Activated T-cell treated with anti-CD3 and anti-CD28 coated beads for 1 hour (primary cell): ENCODE measurements around the gene SLC35D1.

Experiments
- DNase-seq: peaks from one replicate; pipeline ENCODE4 v3.0.0-alpha.2; 2020; ENCODE audit warnings: low read depth

SLC35D1 gene

DNA sequence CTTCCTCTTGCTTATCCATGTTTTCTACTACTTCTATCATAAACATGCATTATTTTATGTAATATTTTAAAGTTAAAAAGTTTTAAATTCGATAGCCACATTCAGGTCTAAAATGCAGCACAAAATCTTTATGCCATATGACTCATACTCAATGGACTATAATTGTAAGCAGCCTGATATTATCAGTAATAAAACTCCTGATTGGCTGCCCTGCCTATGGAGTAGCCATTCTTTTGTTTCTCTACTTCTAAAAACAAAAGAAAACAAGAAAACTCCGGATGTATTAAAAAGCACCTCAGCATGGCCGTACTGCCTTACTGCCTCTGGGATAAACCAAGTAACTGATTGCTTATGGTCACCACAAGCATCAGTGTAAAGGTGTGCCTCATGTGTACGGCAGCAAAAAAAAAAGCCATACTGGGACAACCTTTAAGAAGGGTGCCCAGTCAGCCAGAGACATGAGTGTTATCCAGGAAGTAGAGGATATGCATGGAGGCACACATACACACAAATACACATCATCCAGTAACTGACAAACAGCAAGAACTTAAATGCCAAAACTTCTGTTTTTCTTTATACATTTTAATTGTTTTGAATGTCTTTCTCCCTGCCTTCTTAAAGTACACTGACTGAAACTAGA, 9.2 kb downstream of the SLC35D1 start:
- no peak for DNase-seq

DNA sequence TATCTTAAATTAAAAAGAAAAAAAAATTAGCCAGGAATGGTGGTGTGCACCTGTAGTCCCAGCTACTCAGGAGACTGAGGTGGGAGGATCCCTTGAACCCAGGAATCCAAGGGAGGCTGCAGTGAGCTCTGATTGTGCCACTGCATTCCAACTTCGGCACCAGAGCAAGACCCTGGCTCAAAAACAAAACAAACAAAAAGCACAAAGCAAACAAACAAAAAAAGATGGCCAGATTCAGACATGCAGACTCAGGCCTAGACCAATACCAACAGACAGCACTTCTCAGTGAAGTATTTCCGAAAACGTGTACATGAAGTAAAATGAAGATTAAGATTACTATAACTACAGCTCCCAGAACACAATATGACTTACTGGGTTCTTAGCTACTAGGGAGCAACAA, 10.6 kb downstream of the SLC35D1 start:
- DNase-seq: no peak

DNA sequence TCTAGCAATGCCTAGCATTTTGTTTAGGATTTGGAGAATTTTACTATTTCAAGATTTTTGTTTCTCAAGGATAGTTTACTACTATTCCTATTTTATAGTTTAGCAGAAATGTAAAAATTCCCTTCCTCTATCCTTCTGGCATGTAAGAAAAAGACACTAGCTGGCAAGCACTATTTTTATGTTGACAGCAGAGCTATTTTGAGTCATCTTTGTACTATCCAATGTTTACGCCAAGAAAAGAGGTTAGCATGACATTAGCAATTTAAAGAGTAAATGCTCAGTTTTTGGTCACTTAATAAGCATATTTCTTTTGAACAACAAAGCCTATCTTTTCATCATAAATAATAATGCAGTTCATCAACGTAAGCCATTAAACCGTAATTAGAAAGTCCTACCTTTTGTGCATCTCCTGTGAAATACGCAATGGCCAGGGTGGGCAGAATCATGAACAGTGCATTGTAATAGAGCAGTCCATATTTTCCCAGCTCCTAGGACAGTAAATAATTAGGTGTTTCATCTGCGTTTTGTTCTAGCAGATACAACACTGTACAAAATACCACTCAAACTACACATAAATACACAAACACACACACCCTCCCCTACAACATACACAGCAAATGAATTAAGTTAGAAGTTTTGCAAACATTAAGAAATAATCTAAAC, 12.0 kb downstream of the SLC35D1 start:
- no peak for DNase-seq

DNA sequence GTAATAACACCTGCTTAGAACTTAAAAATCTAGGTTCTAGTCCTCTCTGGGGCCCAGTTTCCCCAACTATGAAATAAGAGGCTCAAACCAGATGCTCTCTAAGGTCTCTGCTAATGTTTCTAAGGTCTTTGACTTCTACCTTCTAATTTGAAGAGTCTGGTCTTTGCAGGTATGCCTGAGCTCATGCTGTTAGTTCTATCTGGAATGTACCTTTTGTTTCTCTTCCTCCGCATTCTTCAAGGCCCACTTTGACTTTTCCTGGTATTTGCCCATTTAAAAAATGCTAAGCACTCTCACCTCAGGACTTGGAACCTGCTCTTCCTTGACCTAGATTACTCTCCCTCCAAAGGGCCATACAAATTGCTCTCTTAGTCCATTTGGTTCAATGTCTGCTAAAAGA, 13.5 kb downstream of the SLC35D1 start:
- no peak for DNase-seq

DNA sequence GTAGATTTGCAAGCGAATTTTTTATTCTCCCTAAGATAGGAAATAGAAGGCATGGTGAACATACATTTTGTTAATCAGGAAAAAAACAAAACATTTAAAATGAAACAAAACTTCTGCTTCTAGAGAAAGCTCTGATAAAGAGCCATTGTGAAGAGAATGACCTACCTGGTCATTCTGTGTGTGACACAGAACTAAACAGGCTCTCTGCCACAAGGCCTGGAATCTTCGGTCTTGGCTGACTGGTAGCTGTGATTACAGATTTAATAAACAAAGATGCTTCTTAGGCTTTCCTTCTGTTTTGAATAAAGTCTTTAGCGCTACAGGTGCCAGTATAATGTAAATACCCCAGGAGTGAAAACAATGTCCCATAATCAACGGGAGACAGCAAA, 22.1 kb downstream of the SLC35D1 start:
- no peak for DNase-seq

DNA sequence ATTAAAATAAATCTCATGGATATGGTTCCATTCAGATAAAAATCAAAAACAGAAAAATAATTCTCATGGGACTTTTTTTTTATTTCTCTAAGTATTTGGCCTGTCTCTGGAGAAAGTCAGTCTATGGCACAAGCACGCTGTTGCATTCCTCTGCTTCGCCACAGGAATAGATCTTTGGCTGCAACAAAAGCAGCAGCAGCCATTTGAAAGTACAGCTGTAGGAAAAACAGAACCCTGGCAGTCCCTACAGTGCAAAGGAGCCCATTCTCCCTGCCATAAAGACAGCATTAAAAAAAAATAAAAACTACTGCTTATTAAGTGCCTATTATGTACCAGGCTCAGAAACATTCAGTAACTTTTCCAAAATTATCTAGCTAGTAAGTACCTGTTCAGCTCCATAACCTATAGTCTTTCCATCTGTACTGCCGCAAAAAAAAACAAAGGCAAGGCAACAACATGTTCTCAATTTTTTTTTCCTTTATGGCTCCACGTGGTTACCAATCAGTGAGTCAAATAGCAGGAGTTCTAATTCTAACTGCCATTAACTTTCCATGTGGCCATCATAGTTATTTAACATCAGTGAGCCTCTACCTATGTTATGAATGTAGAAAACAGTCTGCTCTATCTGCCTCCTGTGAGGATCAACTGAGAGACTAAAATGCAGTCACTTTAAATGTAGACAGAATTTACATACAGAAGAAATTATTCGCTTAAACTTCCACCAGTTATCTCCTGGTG, 22.7 kb downstream of the SLC35D1 start:
- DNase-seq: no peak

DNA sequence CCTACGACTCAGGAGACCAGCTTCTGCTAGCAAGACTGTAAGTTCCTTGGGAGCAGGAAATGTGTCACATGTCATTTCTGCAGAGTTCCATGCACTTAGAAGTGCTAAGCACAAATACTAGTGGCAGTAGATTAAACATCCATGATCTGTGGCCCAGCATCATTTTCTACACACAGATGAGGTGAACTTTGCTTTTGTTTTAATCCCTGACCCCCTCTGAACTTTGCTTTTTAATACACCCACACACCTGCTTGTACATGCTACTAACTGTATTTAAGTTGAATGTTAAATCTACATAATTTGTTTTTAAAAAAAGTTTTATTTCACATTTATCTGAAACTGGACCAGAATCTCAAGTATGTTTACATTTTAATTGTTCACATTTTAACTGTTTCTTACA, 24.5 kb downstream of the SLC35D1 start:
- DNase-seq: no peak

DNA sequence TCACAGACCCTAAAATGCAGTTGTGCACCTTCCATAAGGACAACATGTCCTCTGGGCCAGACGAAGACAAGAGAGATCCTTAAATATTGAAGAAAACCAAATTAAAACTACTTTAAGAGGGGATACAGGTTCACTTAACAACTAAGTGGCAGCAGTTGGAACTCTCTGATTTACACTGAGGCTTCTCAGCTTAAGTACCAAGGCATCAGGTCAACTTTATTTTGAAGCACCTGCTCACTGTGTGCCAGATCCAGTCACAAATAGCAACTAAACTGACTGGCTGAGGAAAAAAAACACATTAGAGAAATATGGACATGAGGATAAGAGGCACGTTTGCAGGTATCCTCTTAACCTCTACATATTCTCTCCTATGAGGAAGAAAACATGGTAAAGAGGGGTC, 33.2 kb downstream of the SLC35D1 start:
- no peak for DNase-seq

DNA sequence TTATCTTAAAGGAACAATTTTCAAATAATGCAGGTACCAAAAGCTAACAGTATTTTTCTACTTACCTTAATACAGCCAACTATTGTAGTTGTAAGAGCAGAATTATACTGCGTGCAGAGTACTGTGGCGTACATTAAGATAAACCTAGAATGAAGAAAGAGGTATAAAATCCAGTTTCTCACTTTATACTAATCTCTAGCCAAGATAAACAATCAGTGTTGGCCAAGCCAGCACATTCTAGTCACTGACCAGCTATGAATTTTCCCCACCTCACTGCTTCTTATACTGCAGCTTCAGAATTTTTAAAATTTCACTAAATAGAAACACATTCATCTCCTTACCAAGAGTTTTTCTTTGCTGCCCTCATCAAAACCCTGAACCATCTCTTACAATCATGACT, 33.6 kb downstream of the SLC35D1 start:
- no peak for DNase-seq

DNA sequence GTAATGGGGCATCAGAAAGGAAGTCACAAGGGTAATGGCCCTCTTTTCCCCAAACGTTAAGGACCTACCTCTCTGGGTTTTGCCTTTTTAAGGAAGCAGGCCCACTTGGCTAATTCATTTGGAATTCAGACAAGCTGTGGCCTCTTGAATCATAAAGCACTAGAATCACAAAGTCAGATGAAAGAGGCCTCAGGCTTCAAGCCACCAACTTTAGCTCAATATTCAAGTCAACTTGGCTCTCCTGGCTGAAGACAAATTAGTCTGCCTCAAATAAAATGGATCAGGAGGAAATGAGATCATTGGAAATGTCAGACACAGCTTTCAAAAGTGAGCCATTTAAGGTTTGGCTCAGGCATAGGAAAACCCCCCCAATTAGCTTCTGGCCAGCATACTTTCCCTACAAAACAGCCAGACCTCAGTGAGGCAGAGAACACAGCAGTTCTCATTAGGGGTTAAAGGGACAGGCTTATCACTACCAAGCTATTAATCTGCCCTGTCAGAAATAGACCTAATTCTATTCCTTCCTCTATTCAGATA, 34.3 kb downstream of the SLC35D1 start:
- DNase-seq: no peak

DNA sequence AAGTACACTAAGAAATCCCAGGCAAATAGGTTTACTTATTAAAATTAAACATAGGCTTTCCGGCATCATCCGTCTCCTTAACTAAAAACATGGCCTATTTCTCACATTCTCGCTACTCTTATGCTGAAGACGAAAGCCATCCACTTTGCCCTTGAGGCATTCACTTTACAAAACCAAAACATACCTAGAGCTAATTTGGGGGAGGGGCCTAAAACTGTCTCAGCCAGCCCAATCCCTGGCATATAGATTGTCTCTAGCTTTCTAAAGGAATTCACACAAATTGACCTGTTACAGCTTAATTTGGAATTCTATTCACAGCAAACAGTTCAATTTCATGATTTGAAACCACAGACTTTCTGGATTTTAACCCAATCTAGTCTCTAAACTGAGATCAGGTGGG, 34.8 kb downstream of the SLC35D1 start:
- no peak for DNase-seq

DNA sequence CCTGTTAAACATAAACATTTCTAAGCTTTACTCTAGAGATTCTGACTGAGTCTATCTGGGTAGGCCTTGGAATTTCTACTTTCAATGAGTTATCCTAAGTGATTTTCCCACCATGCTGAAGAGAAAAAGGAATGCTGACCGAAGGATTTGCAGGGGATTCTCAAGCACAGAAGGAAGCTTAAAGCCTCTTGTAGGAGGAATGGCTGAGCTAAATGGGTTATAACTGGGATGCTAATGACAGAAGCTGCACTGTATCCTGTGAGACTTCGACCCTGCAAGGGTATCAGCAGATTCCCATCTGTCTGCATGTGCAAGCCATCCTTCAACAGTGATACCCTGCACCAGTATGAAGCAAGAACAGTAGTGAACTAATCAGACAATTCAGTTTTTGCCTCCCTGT, 35.4 kb downstream of the SLC35D1 start:
- DNase-seq: no peak

DNA sequence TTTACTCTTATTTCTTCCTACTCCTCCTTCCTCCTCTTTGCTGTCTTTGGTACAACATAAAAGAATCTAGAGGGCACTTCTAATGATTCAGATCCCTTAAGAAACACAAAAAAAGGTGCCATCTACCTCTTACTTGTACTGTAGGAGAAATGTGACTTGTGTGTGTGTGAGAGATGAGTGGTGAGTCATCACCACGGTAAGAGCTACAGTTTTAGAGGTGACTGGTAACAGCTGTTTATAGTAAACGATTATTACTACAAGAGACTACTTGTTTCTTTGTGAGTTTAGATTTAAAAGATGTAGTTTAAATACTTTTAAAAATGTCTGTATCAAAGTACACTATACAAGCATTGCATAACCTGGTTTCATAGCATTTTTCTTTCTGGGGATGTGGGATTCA, 40.4 kb downstream of the SLC35D1 start:
- no peak for DNase-seq

DNA sequence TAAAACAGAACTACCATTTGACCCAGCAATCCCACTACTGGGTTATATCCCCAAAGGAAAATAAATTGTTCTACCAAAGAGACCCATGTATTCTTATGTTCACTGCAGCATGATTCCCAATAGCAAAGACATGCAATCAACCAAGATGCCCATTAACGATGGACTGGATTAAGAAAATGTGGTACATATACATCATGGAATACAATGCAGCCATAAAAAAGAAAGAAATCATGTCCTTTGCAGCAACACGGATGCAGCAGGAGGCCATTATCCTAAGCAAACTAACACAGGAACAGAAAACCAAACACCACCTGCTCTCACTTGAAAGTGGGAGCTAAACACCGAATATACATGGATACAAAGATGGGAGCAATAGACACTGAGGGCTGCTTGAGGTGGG, 44.2 kb downstream of the SLC35D1 start:
- DNase-seq: no peak

DNA sequence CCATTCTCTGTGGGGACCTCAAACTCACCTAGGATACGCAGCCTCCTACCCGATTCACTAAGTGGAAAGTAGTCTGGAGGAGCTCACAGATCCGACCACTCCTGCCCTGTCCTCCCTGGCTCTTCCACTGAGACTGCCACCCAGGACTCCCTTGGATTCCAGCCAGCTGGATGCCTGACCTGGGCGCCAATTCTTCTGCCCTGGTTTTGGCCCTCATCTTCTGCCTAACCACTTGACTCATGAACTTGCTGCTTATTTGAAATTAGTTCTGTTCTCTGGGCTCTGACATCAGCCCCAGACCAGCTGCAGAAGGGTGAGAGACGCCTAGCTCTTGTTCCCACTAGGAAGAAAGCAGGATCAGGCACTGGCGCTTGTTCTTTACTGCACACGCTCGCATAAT, 48.9 kb downstream of the SLC35D1 start:
- DNase-seq: no peak

DNA sequence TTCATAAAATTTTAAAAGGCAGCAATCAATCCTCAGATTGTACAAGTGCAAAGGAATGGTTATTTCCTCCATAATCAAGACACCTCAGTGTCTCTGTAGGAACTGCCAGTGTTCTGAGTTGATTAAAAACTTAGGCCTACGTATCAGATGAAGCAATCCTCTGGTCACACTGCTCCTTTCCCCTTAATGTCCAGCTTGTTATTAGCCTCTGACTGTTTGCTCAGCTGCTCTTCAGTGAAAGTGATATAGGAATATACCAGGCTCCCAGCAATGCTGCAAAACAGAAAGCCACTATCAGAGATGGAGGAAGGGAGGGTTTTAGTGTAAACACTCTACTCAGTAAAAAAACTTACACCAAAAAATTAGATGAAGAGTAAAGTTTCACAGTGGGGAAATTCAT, 49.8 kb downstream of the SLC35D1 start:
- DNase-seq: no peak

DNA sequence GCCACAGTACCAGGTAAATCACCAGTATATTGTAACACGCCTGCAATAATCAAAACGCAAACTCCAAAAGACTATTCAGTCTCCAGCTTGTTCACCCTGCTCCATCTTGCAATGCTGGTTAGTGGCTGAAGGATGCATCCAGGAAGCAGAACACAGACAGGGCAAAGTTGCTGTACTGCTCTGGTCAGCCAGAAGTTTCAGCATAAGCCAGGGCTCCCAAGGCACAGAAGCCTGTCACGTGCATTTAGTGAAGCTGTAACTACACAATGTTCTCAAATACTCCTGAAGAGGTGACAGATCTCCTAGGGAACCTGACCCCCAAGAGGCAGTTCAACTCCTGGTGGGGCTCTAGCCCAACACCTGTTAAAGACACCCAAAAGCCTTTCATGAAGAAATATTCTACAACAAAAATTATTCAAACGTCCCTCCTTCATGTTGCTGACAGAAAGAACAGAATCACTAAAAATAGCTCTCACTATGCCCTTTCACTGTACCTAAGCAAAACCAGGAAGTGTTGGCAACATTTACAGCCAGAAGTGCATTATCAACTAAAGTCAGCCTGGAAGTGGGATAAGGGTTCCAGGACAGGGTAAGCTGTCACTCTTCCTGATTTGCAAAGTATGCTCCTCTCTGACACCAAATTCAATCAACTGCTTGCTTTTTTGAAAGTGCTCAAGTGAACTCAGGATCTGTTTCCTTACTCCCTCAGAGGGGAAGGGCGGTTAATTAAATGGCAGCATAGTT, 52.1 kb downstream of the SLC35D1 start:
- no peak for DNase-seq

DNA sequence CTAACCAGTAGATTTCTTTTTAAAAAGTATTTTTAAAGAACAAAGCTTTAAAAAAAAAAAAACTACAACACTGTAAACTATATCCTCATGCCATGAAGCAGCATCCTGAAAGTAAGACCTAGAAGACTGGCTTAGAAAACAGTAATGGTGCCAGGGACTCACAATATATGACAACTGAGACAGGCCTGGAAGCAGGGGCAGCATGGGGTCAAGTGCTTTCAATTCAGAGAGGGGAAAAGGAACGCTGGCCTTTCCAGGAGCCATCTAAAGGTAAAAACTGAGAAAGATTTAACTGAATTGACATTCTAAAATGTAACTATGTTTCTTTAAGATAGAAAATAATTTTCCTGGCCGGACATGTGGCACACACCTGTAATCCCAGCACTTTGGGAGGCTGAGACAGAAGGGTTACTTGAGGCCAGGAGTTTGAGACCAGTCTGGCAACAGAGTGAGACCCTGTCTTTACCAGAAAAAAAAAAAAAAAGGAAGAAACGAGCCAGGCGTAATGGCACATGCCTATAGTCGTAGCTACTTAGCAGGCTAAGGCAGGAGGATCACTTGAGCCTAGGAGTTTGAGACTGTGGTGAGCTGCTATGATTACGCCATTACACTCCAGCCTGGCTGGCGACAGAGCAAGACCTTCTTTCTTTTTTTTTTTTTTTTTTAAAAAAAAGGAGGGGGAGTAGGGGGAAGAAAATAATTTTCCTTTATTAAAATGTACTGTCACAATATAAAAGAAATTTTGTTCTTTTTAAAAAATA, 54.1 kb downstream of the SLC35D1 start:
- no peak for DNase-seq

DNA sequence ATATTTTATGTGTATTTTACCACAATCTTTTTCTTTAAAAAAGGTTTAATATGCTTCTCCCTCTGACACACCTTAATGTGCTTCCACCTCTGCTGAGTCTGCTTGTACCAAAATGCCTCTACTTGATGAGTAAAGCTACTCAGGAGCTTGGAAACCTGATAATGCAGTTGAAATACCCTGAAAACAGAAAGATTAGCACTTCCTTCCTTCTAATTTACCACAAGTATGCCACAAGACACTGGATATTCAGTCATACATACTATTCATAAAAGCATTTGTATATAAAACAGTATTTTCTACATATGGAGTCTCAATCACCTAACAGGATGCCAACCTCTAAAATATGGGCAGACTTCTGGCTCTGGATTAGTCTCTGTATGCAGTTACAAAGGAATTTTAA, 55.0 kb downstream of the SLC35D1 start:
- no peak for DNase-seq

DNA sequence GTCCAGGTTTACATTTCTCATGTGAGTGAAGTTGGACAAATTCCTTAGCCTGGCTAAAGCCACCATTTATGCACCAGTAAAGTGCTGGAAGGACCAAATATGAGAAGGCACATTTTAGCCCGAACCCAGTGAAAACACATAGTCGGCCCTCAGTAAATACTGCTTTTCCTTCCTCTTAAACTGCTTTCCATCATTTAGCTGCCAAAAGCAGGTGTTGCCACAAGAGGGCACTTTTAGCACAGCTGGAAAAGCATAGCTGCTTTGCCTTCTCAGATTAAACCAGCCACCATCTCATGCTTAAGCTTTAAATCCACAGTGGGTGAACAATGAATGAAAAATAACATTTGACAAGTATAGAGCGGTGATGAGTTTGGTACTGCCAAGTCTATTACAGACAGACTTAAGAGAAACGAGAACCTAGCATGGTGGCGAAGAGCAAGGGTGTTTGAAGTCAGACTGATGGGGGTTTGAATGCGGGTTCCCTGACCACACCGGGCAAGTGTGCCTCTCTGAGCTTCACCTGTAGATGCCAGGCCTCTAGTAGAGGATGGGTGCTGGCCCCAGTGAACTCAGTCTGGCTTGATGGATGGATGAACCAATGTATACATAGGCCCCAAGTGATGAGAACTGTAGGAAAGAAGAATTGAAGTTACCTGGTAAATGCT, 57.8 kb downstream of the SLC35D1 start:
- DNase-seq: peak; percentile 32

DNA sequence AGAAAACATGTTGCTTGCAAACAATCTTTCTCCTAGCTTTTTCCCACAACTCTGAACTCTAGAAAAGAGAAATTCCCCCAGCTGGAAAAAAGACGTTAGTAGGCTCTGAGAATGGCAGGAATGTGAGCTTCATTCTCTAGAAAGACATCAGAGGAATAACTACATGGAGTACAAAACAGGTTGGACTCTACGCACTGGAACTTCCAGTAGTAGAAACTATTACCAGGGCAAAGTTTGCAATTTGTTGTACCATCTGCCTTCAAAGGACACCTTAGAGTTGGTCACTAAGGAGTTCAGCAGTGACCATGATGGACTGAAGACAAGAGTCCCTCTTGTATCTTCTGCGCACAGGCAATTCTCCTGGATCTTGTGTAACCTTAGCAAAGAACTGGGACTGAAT, 60.9 kb downstream of the SLC35D1 start:
- DNase-seq: no peak
